MM.1S (cell line): Measurements from ENCODE around the gene ZBTB7B.

Experiments used
- EZH2 ChIP-seq: fragments of 300-600 bp; sonication (generic); optimal IDR thresholded peaks from 2 replicates; pipeline ENCODE3; 2017; ENCODE audit warnings: low read depth, mild to moderate bottlenecking, antibody characterized with exemption, low read length, mixed read lengths
- TF ChIP-seq, protein P1 (sequence below): fragments of 300-600 bp; sonication (generic); IDR thresholded peaks from 2 replicates; pipeline ENCODE4 v1.5.1; 2016; ENCODE audit warnings: antibody characterized with exemption, low read length, mixed read lengths

- TF ChIP-seq, protein P1, sequence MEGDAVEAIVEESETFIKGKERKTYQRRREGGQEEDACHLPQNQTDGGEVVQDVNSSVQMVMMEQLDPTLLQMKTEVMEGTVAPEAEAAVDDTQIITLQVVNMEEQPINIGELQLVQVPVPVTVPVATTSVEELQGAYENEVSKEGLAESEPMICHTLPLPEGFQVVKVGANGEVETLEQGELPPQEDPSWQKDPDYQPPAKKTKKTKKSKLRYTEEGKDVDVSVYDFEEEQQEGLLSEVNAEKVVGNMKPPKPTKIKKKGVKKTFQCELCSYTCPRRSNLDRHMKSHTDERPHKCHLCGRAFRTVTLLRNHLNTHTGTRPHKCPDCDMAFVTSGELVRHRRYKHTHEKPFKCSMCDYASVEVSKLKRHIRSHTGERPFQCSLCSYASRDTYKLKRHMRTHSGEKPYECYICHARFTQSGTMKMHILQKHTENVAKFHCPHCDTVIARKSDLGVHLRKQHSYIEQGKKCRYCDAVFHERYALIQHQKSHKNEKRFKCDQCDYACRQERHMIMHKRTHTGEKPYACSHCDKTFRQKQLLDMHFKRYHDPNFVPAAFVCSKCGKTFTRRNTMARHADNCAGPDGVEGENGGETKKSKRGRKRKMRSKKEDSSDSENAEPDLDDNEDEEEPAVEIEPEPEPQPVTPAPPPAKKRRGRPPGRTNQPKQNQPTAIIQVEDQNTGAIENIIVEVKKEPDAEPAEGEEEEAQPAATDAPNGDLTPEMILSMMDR: no peak
- TF ChIP-seq EZH2: no peak
These were observed 47.3 kb downstream of the ZBTB7B start for GRCh38 chr1:155049651-155050559.
